ENCODE results near the gene TSPEAR.

TSPEAR gene

GRCh38 chr21:44711327-44712202 lies at the start of gene TSPEAR:
Gene TSPEAR (minus strand): TSS chr21:44711572. CDS start chr21:44711514, 58 bp downstream.
- peak; percentile 80 for DNase-seq (ENCODE audit: low read depth, low spot score)

- no peak for DNase-seq (ENCODE audit: low read depth, low spot score)
These were observed 49.0 kb upstream of the TSPEAR start for GRCh38 chr21:44760376-44760775.

- DNase-seq (ENCODE audit: low read depth, low spot score), result no peak
These were observed 48.4 kb upstream of the TSPEAR start for GRCh38 chr21:44759628-44760285.

GRCh38 chr21:44758781-44759627 lies 47.6 kb upstream of the TSPEAR start:
- no peak for DNase-seq (ENCODE audit: low read depth, low spot score)

GRCh38 chr21:44758141-44758561 lies 46.8 kb upstream of the TSPEAR start:
- no peak for DNase-seq (ENCODE audit: low read depth, low spot score)

- DNase-seq (ENCODE audit: low read depth, low spot score), result no peak
These were observed 46.4 kb upstream of the TSPEAR start for GRCh38 chr21:44757731-44758130.

GRCh38 chr21:44756423-44757185 lies 45.2 kb upstream of the TSPEAR start:
- DNase-seq (ENCODE audit: low read depth, low spot score), result no peak

GRCh38 chr21:44755227-44755626 lies 43.9 kb upstream of the TSPEAR start:
- no peak for DNase-seq (ENCODE audit: low read depth, low spot score)

GRCh38 chr21:44753357-44753756 lies 42.0 kb upstream of the TSPEAR start:
- DNase-seq (ENCODE audit: low read depth, low spot score), result no peak

GRCh38 chr21:44752671-44753235 lies 41.4 kb upstream of the TSPEAR start:
- DNase-seq (ENCODE audit: low read depth, low spot score), result no peak

GRCh38 chr21:44751799-44752636 lies 40.6 kb upstream of the TSPEAR start:
- DNase-seq (ENCODE audit: low read depth, low spot score), result no peak

- DNase-seq (ENCODE audit: low read depth, low spot score), result no peak
These were observed 39.9 kb upstream of the TSPEAR start for GRCh38 chr21:44751186-44751798.

GRCh38 chr21:44750675-44751025 lies 39.3 kb upstream of the TSPEAR start:
- peak; percentile 77 for DNase-seq (ENCODE audit: low read depth, low spot score)

GRCh38 chr21:44749759-44750674 lies 38.6 kb upstream of the TSPEAR start:
- no peak for DNase-seq (ENCODE audit: low read depth, low spot score)

- DNase-seq (ENCODE audit: low read depth, low spot score), result no peak
These were observed 37.9 kb upstream of the TSPEAR start for GRCh38 chr21:44749116-44749758.

GRCh38 chr21:44748621-44749020 lies 37.2 kb upstream of the TSPEAR start:
- peak; percentile 93 for DNase-seq (ENCODE audit: low read depth, low spot score)

- no peak for DNase-seq (ENCODE audit: low read depth, low spot score)
These were observed 31.2 kb upstream of the TSPEAR start for GRCh38 chr21:44742418-44743153.
